Aorta (tissue), 5 donors: Measurements from ENCODE around the gene EDEM1. TPM values are rescaled to one million over a fixed set of nuclear protein-coding genes. Genes with fewer than 3 reads are reported as not detected.
"Not testable (repeated sequence)": the region's sequence is repeated elsewhere in the genome, so short reads cannot be mapped to it uniquely, and the experiment has no call there.

Source experiments
- ATAC-seq: fragments of 200-7000 bp; cut with Tn5 transposase; one replicate; pipeline ENCODE4 v1.9.1; 2022; ENCODE audit warnings: moderate library complexity; ENCODE audit not compliant: low FRiP score
- DNase-seq, 2 donors: peaks; one replicate each; pipeline ENCODE4 v3.0.0-alpha.2; 2020
- H3K27ac ChIP-seq, 2 donors: one replicate each; pipeline ENCODE4 v1.5.1; 2013; ENCODE audit warnings: low read length in 2 of 2, mild to moderate bottlenecking in 2 of 2, moderate library complexity in 2 of 2, control low read depth in 1 of 2, inconsistent platforms in 1 of 2, low read depth in 1 of 2
- H3K27me3 ChIP-seq, 2 donors: one replicate each; pipeline ENCODE4 v1.6.1; 2013; ENCODE audit warnings: control low read depth in 1 of 2, low read length in 1 of 2, mild to moderate bottlenecking in 1 of 2, moderate library complexity in 1 of 2; ENCODE audit not compliant: insufficient read depth in 2 of 2, control insufficient read depth in 1 of 2
- H3K36me3 ChIP-seq, 2 donors: one replicate each; pipeline ENCODE4 v1.6.1; 2013; ENCODE audit warnings: control low read depth in 1 of 2, low read length in 1 of 2, mild to moderate bottlenecking in 1 of 2; ENCODE audit not compliant: insufficient read depth in 2 of 2, control insufficient read depth in 1 of 2
- H3K4me1 ChIP-seq, 2 donors: one replicate each; pipeline ENCODE4 v1.6.1; 2013; ENCODE audit warnings: low read length in 2 of 2, control low read depth in 1 of 2, mild to moderate bottlenecking in 1 of 2, moderate library complexity in 1 of 2; ENCODE audit not compliant: insufficient read depth in 2 of 2, control insufficient read depth in 1 of 2
- H3K4me3 ChIP-seq, 2 donors: one replicate each; pipeline ENCODE4 v1.5.1; 2013; ENCODE audit warnings: low read length in 2 of 2, control low read depth in 1 of 2, mild to moderate bottlenecking in 1 of 2
- H3K9me3 ChIP-seq: one replicate; pipeline ENCODE4 v1.6.1; 2013; ENCODE audit warnings: mild to moderate bottlenecking, low read length; ENCODE audit not compliant: control insufficient read depth
- WGBS, 2 donors: extraction: QIAGEN DNeasy Blood & Tissue Kit; methylation state at CpG; one replicate each; pipeline ENCODE4 v1.1.7; 2013; 5-methylcytosine and 5-hydroxymethylcytosine counted together
- intact Hi-C, 2 donors: fragments of 100-400 bp; cut with DNase I; formaldehyde crosslinking; loops; one replicate each; pipeline versions ENCODE4 v1.14.2 to v1.15.0; 2022
- polyA plus RNA-seq, 2 donors: library from polyadenylated mRNA; stranded (reverse); fragments of 200-250 nt; gene quantifications; one replicate each; pipeline ENCODE4 v1.2.3, GENCODE V29; 2013
- total RNA-seq, 2 donors: library from RNA; stranded (reverse); fragmentation: NEBNext Ultra II Directional; extraction: Animal tissue kit (Norgen Biotek cat#: 25700); gene quantifications; one replicate each; pipeline ENCODE4 v1.2.1, GENCODE V29; 2021
- donor health status: healthy with polysubstance abuse.
- donor health status: Bipolar disorder and iron deficiency.
- donor health status: DM: no; HTN: no; CAD: no.
- donor health status: DM: no; HTN: no; CAD: no.
- donor health status: DM: yes; HTN: yes; CAD: no.

Gene EDEM1
- total and polyA plus RNA-seq, 4 donors = 4.0 to 37.9 (median 21.1) TPM

DNA sequence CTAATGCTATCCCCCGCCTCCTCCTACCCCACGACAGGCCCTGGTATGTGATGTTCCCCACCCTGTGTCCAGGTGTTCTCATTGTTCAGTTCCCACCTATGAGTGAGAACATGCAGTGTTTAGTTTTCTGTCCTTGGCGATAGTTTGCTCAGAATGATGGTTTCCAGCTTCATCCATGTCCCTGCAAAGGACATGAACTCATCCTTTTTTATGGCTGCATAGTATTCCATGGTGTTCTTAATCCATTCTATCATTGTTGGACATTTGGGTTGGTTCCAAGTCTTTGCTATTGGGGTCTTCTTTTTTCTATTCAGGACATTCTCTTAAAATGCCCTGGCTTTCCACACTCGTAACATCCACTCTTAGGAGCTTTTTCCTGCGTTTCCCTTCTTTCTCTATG lies 40.4 kb upstream of the EDEM1 start:
- H3K4me1 ChIP-seq, H3K27ac ChIP-seq, H3K27me3 ChIP-seq, intact Hi-C loops, DNase-seq, H3K9me3 ChIP-seq, H3K4me3 ChIP-seq, ATAC-seq, H3K36me3 ChIP-seq: not testable (repeated sequence)
- 90 to 98% methylated on average over 5 of the region's 5 CpGs for WGBS, 2 donors

DNA sequence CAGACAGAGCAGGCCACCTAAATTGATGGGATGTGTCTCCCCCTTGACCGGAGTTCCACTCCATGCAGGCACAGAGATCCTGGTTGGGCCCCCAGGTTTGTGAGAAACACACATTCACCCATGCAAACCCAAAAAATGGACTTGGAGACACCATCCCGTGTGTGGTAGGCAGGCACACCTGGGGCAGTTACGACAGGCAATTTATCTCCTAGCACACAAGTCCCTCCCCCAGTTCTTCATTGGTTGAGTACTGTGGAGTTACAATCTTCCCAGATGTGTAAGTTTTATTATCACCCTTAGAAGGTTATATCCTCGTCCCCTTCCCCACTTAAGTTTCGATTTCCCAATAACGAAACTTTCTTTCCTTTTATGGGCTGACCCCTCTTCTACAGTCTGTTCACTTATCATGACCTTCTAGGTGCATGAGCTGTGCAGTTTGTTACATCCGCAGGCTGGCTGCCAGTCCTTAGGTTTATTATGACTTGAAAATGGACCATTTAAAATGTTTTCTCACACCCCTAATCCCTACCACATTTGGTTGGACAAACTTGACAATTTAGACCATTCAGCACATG lies 38.1 kb upstream of the EDEM1 start:
- Histone ChIP-seq H3K27ac (no peak overlapping the region), H3K4me1 (peaks cover 0 to 1% of the 10 kb centered on the region in 2 donors), H3K9me3 (no peaks in the 10 kb centered on the region), H3K36me3 (no peaks in the 10 kb centered on the region), H3K27me3 (no peaks in the 10 kb centered on the region), H3K4me3 (no peak overlapping the region)
- WGBS, 2 donors = 87 to 91% methylated on average over 7 of the region's 7 CpGs
- intact Hi-C loops = no loop called here
- DNase-seq = no peak
- no peak for ATAC-seq

GRCh38 chr3:5151586-5151985 lies 35.9 kb upstream of the EDEM1 start:
- Histone ChIP-seq H3K27me3 (no peaks in the 10 kb centered on the region), H3K9me3 (no peaks in the 10 kb centered on the region), H3K36me3 (no peaks in the 10 kb centered on the region), H3K4me3 (no peak overlapping the region), H3K27ac (no peak overlapping the region), H3K4me1 (no peaks in the 10 kb centered on the region)
- intact Hi-C loops = no loop called here
- no peak for DNase-seq
- 94 to 97% methylated on average over 6 of the region's 6 CpGs for WGBS, 2 donors
- ATAC-seq = no peak

DNA sequence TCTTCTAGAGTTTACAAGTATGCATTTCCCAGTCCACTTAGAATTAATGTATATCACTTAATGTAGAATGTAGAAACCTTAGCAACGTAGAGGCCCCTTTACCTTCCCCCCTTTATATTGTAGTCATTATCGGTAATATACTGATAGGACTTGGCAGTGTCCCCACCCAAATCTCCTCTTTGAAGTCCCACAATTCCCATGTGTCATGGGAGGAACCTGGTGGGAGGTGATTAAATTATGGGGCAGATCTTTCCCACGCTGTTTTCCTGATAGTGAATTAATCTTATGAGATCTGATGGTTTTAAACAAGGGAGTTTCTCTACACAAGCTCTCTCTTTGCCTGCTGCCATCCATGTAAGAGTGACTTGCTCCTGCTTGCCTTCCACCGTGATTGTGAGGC lies 34.4 kb upstream of the EDEM1 start:
- ATAC-seq = no peak
- Histone ChIP-seq H3K27ac (no peak overlapping the region), H3K27me3 (no peaks in the 10 kb centered on the region), H3K36me3 (no peaks in the 10 kb centered on the region), H3K4me3 (no peak overlapping the region), H3K4me1 (no peaks in the 10 kb centered on the region), H3K9me3 (no peaks in the 10 kb centered on the region)
- DNase-seq = no peak
- intact Hi-C loops = no loop called here
- 84 to 88% methylated on average over 4 of the region's 4 CpGs for WGBS, 2 donors

GRCh38 chr3:5155241-5155640 lies 32.3 kb upstream of the EDEM1 start:
- no peak overlapping the region for H3K27ac ChIP-seq
- H3K27me3 ChIP-seq = no peaks in the 10 kb centered on the region
- no peak overlapping the region for H3K4me3 ChIP-seq
- ATAC-seq = no peak
- intact Hi-C loops = no loop called here
- no peaks in the 10 kb centered on the region for H3K4me1 ChIP-seq
- no peaks in the 10 kb centered on the region for H3K36me3 ChIP-seq
- DNase-seq = no peak
- no peaks in the 10 kb centered on the region for H3K9me3 ChIP-seq

DNA sequence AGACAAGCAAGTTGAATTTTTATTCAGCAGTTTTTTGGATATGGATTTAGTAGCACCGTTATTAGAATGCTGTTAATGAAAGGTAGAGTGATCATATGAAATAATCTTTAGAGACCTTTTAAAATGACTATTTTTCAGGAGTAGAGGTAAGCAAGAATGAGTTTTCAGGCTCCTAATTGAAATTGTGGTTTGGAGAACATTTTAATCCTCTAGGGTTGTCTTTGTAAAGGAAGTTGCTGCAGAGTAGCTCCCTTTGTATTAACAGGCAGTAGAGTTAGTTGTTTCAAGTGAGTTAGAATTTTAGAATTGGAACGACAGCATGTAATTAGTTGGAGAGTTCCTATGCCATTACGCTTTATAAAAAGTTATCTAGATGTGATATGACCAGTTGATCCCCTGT lies 27.2 kb upstream of the EDEM1 start:
- Histone ChIP-seq H3K27me3 (no peaks in the 10 kb centered on the region), H3K4me3 (no peak overlapping the region), H3K4me1 (peaks cover 5 to 8% of the 10 kb centered on the region in 2 donors), H3K9me3 (no peaks in the 10 kb centered on the region), H3K36me3 (no peaks in the 10 kb centered on the region), H3K27ac (no peak overlapping the region)
- ATAC-seq (no peak), DNase-seq (no peak)
- WGBS, 2 donors = 54 to 65% methylated on average over 3 of the region's 3 CpGs
- intact Hi-C loops = no loop called here

DNA sequence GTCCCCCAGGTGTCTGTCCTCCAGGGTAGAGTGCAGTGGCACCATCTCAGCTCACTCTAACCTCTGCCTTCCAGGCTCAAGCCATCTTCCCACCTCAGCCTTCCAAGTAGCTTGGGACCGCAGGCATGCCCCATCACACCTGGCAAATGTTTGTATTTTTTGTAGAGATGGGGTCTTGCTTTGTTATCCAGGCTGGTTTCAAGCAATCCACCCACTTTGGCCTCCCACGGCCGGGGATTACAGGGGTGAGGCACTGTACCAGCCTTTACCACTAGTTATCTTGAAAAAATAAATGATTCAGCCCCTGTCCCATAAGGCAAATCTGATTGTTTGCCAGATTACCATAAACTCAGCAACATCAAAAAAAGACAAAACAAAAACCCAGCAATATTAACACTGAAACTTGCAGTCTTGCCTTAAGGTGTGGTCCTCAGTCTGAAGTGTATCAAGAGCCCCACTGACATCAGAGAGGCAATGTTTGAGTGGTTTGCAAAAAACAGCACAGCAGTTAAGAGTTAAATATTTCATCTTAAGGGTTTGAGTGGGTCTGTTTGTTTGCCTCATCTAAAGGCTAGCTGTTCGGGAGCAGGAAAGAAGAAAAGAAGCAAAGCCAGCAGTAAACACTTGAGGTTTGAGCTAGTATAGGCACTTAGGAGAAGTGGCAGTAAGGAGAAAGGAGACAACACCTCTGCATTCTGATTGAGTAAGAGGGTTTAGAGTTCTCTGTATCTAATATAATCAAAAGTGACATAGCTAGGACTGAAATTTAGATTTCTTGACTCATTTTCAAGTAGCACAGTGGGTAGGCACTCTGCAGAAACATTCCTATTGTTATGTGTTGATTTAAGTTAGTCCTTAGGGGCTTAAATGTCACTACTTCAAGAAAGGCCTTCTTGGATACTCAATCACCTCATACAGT lies 26.3 kb upstream of the EDEM1 start:
- H3K4me3 ChIP-seq = no peak overlapping the region
- no peaks in the 10 kb centered on the region for H3K36me3 ChIP-seq
- no peaks in the 10 kb centered on the region for H3K27me3 ChIP-seq
- no peak for DNase-seq
- WGBS, 2 donors = 33 to 41% methylated on average over 4 of the region's 4 CpGs
- intact Hi-C loops = no loop called here
- H3K27ac ChIP-seq = no peak overlapping the region
- no peak for ATAC-seq
- H3K4me1 ChIP-seq = peaks cover 5 to 8% of the 10 kb centered on the region in 2 donors
- no peaks in the 10 kb centered on the region for H3K9me3 ChIP-seq

- Histone ChIP-seq H3K9me3 (no peaks in the 10 kb centered on the region), H3K4me1 (peaks cover 5 to 8% of the 10 kb centered on the region in 2 donors)
Measured at GRCh38 chr3:5162102-5162501, 25.4 kb upstream of the EDEM1 start.

GRCh38 chr3:5165698-5166097 lies 21.8 kb upstream of the EDEM1 start:
- Histone ChIP-seq H3K27ac (no peak overlapping the region), H3K27me3 (no peaks in the 10 kb centered on the region), H3K4me3 (no peak overlapping the region), H3K4me1 (peaks cover 5 to 8% of the 10 kb centered on the region in 2 donors), H3K36me3 (no peaks in the 10 kb centered on the region), H3K9me3 (no peaks in the 10 kb centered on the region)
- WGBS, 2 donors = 91 to 93% methylated on average over 4 of the region's 4 CpGs
- intact Hi-C loops = no loop called here
- no peak for ATAC-seq
- DNase-seq = no peak

More at GRCh38 chr3:5162102-5162501, 25.4 kb upstream of the EDEM1 start:
- no peaks in the 10 kb centered on the region for H3K27me3 ChIP-seq
- H3K27ac ChIP-seq = no peak overlapping the region
- intact Hi-C loops = no loop called here
- no peak overlapping the region for H3K4me3 ChIP-seq
- H3K36me3 ChIP-seq = no peaks in the 10 kb centered on the region
- WGBS, 2 donors = 0 to 18% methylated on average over 1 of the region's 1 CpG
- DNase-seq (no peak), ATAC-seq (no peak)
